Endometrial microvascular endothelial cells (primary cell): Measurements from ENCODE around the gene NAALADL2. TPM values are rescaled to one million over a fixed set of nuclear protein-coding genes. Genes with fewer than 3 reads are reported as not detected.

Experiments used
- in situ Hi-C: cut with HindIII; loops from 2 replicates; pipeline ENCODE4 v1.10.0; 2017; ENCODE audit warnings: low sequenced_read_pairs, low pct_unique_long_range_greater_than_20kb; ENCODE audit errors: inconsistent ontology term
- total RNA-seq: library from RNA; depleted of rRNA; stranded (reverse); fragments of >200 nt; gene quantifications from one replicate; pipeline ENCODE4 v1.2.3, GENCODE V29; 2015; ENCODE audit errors: inconsistent ontology term

NAALADL2 gene
- total RNA-seq, 1 donor from 2014 or later: not detected

DNA sequence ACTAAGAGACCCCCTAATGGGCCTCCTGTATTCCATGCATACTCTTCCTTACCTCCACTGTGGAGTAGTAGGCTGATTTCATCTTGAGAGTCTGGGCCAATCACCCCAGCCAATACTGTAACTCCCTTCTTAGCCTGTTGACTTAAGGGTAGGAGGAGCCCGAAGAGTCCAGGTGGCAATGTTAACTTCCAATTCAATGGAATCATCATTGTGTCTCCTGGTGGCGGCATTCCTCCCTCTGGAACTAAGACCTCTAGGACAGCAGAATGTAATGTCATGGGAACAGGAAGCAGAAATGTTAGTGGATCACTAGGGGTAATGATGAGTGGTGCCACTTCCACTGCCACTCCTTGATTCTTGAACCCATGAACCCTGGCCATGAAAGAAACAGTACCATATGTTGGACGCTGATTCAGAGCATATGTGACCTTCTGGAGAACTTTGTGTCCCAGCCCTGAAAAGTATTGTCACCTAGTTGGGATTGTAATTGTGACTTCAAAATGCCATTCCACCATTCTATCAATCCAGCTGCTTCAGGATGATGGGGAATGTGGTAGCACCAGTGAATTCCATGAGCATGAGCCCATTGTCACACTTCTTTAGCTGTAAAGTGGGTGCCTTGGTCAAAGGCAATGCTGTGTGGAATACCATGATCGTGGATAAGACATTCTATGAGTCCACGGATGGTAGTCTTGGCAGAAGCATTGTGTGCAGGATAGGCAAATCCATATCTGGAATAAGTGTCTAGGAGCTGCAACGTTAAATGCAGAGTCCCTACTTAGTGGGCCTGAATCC lies 24.9 kb downstream of the NAALADL2 start:
- in situ Hi-C loops: no loop called here

DNA sequence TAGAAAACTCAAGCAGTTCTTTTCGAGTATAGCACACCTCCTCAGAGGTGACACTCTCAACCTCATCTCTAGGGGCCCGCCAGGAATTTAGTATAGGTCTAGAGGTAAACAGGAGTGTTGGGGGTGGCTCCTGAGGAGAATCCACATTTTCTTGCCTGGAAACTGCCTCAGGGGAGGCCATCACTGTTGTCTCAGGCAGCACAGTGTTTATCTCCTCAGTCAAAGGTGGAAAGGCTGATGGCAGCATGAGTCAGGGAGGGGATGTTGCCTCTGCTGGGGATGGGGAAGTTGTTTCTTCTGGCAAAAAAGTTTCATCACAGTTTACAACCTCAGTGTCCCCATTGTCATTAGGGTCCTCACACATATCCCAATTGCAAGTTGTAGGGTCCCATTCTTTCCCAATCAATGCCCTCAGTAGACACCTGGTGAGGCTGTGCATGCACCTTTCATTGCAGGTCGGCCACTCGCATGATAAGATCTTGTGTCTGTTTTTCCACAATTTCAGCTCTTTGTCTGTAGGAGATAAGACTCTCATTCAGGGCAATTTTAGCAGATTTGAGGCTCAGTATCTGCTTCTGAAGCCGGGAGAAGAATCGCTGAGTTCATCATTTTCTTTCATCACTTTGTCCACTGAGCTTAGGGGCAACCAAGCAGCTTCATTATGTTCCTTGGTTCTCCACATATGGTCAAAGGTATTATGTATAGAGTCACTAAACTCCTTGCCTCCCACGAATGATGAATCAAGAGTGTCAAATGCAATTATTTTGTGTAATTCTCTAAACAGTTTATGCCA lies 25.8 kb downstream of the NAALADL2 start:
- in situ Hi-C loops: no loop called here

DNA sequence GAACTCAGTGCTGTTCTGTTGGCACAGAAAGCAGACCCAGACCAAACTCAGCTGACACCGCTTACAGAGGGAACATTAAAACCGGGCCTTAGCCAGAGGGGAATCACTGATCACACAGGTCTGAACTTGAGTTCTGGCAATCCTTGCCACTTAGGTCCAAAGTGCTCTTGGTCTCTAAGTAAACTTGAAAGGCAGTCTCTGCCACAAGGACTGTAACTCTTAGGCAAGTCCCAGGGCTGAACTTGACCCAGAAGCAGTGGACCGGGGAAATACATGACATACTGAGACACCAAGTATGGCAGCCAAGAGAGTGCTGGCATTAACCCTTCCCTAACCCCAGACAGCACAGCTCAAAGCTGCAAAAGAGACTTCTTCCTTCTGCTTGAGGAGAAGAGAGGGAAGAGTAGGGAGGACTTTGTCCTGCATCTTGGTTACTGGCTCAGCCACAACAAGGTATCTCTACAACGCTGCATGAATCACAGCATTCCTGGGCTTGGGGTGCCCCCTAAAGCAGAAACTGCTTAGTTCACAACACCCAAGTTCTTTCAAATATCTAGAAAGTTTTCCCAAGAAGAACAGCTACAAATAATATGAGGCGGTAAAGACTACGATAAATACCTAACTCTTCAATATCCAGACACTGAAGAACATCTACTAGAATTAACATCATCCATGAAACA lies 32.5 kb downstream of the NAALADL2 start:
- in situ Hi-C loops: no loop called here

DNA sequence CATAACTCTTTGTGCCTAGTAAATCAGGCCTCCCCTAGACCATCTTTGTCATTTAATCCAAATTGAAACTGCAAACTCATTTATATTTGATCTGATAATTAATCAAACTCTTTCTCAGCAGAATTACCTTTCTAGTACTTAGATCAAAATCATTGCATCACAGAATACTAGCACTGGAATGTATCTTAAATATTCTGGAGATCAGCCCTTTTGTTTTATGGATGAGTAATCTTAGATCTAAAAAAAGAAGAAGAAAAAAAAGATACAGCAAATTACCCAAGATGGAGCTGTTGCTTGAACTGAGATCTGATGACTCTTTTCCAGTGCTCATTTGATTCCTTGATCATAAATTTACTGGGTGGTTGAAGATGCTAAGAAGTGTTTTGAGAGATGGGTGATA lies 47.9 kb downstream of the NAALADL2 start:
- in situ Hi-C loops: no loop called here

DNA sequence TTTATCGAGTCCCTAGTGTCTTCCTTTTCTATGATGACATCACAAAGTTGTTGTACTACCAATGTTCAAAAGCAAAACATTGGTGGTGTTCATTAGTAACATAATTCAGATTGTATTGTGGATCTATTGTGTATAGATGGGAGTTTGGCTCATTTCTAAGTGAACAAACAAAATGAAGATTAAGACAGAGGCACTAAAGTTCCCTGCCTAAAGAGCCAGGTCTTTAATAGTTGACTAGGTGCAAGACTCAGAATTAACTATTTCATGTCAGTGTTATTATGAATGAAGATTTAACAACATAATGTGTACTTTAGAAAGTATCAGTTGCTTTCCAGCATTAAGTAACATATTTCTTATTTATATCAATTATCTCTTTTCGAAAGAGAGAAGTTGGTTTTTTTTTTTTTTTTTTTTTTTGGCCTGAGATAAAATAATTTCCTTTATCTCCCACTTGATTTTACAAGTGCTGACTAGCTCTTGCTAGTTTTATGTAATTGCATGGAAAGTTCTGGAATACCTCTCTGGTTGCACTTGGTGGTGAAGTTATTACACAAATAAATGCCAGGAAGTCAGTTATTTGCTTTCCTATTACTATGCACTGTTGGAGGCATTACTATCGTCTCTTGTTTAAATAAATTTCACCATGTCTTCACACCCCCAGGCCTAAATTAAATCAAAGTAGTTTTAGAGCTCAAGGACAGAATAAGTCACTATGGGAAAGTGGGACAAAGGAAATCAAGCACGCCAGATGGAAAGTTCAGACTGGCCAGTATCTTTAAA lies 48.7 kb downstream of the NAALADL2 start:
- in situ Hi-C loops: no loop called here

DNA sequence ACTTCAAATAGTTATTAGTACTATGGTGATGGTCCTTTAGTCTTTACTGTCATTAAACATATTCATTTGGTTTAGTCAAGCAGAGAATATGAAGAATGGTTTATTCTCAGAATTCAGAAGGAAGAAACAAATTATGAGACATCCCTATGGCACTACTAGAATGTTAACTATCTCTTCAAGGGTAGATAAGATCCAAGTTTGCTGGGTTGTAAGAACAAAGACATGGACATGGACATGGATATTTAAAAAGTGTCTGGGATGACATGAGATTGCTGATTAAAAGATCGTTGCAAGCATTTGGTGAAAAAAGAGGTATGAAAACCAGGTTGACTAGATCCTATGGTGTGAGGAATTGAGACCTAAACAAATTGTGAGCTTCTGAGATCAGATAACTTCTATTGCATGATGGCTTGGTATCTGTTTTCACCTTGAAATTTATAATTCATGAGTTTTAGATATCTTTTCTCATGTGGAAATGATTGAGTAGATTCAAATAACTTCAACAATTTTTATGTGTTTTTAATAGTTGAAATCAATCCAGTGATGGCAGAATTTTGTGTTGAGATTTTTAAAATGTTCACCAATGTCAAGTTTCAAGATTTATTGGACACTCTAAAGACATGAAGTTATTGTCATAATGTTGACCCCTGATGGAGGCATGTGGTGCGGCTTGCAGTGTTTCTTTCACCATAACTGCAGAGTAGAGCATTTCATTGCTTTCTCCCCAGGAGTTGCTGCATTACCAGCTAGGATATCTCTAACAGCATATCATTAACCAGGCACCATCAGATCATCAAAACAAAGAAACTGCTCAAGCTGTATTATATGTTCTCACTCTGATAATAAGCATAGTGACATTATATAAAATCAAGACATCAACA lies 72.6 kb downstream of the NAALADL2 start:
- in situ Hi-C loops: no loop called here

DNA sequence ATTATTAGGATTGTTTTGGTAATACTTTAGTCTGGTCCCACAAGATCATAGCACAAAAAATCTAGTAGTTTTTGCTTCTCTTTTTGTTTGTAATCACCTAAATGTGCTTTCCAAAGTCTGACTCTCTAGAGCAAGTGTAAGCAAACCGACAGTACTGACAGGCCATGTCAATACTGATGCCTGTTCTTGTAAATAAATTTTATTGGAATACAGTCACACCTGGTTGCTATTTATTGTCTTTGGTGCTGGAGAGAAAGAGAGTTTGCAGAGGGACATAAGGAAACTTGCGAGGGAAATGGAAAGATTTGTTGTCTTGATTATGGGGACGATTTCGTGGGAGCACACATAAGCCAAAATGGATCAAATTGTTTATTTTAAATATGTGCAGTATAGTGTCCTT lies 77.5 kb downstream of the NAALADL2 start:
- in situ Hi-C loops: no loop called here

DNA sequence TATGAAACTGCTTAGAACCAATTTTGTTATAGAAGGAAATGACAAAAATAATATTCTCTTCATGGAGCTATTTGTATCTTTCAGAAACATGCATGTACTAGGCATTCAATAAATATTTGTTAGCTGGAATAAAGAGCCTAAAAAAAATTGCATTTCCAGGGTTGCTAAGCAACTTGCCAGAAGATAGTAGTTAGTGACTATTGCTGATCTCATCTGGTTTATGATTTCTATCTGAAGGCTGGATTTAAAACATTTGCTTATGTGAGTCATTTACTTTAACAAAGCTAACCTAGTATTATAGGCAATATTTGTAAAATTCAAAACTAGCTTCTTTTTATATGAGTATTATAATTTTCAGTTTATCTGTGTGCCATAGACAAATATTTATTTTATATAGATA lies 78.3 kb downstream of the NAALADL2 start:
- in situ Hi-C loops: no loop called here

DNA sequence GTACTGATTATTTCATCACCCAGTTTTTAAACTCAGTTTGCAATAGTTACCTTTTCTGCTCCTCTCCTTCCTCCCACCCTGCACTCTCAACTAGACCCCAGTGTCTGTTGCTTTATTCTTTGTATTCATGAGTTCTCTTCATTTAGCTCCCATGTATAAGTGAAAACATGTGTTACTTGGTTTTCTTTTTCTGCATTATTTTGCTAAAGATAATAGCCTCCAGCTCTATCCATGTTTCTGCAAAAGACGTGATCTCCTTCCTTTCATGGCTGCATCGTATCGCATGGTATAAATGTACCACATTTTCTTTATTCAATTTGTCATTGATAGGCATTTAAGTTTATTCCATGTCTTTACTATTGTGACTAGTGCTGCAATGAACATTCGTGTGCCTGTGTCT lies 79.0 kb downstream of the NAALADL2 start:
- in situ Hi-C loops: no loop called here

DNA sequence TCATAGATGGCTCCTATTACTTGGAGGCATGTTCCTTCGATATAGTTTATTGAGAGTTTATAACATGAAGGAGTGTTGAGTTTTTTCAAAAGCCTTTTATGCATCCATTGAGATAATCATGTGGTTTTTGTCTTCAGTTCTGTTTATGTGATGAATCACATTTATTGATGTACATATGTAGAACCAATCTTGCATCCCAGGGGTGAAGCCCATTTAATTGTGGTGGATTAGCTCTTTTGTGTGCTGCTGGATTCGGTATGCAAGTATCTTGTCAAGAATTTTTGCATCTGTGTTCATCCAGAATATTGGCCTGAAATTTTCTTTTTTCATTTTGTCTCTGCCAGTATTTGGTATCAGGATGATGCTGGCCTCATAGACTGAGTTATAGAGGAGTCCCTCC lies 81.0 kb downstream of the NAALADL2 start:
- in situ Hi-C loops: no loop called here

DNA sequence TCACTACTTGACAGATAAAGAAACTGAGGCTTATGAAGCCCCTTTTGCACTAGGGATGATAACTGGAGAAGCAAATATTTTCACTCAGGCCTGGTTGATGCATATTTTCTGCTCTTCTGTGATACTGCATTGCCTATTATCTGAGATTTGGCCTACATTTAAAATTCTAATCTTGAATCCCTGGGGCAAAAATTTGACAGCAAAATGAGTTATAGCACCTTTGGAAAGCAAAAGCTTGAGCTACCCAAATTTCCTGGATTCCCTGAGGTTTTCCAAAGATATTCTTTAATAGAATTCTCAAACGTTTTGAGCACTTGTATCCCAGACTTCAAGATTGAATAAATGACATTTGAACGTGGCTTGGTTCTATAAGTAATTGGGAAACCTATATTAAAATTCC lies 86.1 kb downstream of the NAALADL2 start:
- in situ Hi-C loops: no loop called here

DNA sequence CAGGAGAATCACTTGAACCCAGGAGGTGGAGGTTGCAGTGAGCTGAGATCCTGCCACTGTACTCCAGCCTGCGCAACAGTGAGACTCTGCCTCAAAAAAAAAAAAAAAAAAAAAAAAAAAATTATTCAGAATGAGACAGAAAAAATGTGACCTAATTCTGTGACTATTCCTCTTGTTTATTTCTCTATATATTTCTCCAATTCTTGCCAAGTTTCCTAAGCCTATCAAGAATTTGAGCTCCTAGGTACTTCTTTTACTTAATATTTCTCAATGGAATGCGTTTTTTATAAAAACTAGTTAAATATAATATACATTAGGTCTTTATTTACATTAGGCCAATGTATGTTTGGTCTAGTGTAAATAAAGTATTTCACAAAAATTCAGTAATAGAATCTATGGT lies 86.8 kb downstream of the NAALADL2 start:
- in situ Hi-C loops: no loop called here

DNA sequence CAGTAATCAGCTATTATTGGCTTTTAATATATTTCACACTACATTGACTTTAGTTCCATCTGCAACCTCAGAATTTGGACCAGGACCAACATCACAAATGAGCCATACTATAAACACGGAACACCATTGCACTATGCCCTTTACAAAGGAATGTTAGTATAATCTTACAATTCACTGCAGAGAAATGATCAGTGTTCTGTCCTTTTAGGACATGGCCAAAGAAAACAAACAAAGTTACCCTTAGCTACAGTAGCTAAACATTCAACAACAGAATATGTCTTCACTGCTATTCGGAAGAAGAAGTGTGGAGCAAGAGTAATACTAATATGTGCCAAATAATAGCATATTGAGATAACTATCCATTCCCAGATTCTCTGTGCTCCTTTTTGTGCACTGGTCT lies 90.4 kb downstream of the NAALADL2 start:
- in situ Hi-C loops: no loop called here

DNA sequence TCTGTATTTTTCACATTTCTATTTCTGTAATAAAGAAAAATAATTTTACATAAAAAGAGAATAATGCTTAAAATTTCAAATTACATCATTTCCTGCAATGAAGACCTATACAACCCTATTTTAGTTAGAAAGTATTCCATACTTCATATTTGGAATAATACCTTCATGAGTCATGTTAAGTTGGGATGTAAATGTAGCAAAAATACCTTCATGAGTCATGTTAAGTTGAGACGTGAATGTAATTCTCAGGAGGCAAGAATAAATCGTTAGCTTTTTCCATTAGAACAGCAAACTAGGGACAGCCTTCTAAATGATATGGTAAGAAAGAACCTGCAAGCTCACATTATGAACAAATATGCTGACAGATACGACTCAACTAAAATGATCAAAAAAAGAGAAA lies 91.9 kb downstream of the NAALADL2 start:
- in situ Hi-C loops: no loop called here

DNA sequence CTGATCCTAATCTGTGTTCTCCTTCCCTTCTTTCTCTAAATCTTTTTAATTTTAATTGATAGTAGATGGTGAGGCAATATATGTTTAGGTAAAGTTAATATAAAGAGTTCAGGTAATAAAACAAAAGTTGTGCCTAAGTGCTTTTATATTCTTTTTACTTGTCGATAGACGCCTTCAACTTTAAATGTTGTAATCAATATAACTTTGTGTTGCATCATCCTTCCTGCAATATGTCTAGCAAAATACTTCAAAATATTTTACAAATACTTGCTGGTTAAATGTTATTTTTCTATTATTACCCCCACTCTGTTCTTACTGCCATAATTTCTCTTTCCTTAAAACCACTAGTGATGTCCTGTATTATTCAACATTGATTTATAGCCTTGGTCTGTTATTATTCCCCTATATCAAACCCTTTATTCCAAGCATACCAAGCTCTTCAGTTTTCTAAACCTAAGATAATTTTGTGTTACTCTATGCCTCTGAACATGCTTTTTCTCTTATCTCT lies 92.4 kb downstream of the NAALADL2 start:
- in situ Hi-C loops: no loop called here

DNA sequence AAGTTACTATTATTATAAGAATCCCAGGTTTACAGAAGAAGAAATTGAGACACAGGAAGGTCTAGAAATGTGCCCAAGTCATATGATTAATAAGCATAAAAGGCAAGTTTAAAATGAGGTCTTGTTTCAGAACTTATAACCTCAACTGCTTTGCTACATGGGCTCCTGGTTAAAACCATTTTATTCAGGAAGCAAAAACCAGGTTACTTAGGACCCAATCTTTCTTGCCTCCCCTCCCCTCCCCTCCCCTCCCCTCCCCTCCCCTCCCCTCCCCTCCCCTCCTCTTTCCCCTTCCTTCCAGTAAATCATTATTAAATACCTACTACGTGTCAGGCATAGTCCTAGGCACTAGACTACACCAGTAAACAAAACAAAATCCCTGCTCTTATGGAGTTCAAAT lies 93.9 kb downstream of the NAALADL2 start:
- in situ Hi-C loops: no loop called here

DNA sequence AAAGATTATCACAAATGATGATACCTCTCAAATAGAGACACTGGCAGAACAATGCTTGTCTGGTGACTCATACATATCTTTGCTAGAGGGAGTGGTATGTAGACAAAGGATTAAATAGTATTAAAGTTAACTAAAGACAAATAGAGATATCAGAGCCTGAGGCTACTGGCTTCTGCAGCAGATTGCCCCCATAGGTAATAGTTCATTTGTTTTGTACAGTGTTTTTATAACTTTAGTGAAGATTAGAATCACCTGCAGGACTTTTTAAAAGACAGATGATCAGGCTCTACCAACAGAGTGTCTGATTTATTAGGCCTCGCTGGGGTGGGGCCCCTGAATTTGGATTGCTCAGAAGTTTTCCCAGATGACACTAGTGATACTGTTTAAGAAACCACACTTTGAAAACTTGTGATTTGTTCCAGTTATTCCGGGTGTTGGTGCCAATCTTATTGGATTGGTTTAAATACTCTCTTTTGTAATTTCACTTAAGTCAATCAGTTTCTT lies 96.4 kb downstream of the NAALADL2 start:
- in situ Hi-C loops: no loop called here

DNA sequence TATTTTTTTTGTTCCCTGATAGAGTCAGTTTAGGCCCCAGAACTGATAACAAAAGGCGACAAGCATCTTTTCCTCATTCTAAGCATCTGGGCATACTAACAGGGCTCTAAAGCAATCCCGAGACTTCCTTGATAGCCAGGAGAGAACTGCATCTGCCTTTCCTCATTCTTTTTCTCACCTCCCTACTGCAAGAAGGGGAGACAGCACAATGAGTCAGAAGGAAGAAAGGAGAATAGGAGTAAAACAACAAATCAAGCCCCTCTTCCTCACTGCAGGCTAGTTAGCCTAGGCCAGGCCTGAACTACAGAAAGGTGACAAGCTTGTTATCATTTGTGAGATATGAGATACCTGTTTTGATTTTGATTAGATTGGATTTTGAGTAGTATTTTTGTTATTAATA lies 97.9 kb downstream of the NAALADL2 start:
- in situ Hi-C loops: no loop called here
